Stimulated activated CD8-positive, alpha-beta memory T cell treated with anti-CD3 and anti-CD28 coated beads, Interleukin-4, amount 100 ng/mL, for 48 hours (primary cell): ENCODE measurements around the gene SIRT7.

Experiments
- DNase-seq: peaks from one replicate; pipeline ENCODE4 v3.0.0-alpha.2; 2020

Gene SIRT7

GRCh38 chr17:81904600-81905423, 13.2 kb downstream of the SIRT7 start:
- DNase-seq = no peak

GRCh38 chr17:81903896-81904599, 13.9 kb downstream of the SIRT7 start:
- no peak for DNase-seq

GRCh38 chr17:81903415-81903831, 14.6 kb downstream of the SIRT7 start:
- no peak for DNase-seq

- DNase-seq = no peak
These were observed 15.1 kb downstream of the SIRT7 start for GRCh38 chr17:81902653-81903414.

GRCh38 chr17:81902023-81902652, 15.8 kb downstream of the SIRT7 start, which contains the start of gene NPB:
NPB (plus strand) TSS chr17:81902238; CDS start chr17:81902278, 40 bp downstream.
- DNase-seq = no peak

- DNase-seq = no peak
These were observed 16.6 kb downstream of the SIRT7 start for GRCh38 chr17:81901167-81902022.

GRCh38 chr17:81900181-81900820, 17.7 kb downstream of the SIRT7 start:
- no peak for DNase-seq

- DNase-seq = no peak
These were observed 18.3 kb downstream of the SIRT7 start for GRCh38 chr17:81899514-81900166.

GRCh38 chr17:81898885-81899284, 19.1 kb downstream of the SIRT7 start:
- DNase-seq = no peak

GRCh38 chr17:81898029-81898866, 19.7 kb downstream of the SIRT7 start:
- DNase-seq = no peak

GRCh38 chr17:81895400-81895799, 22.6 kb downstream of the SIRT7 start:
- DNase-seq = no peak

GRCh38 chr17:81891303-81891552, 26.7 kb downstream of the SIRT7 start:
- DNase-seq = no peak

GRCh38 chr17:81890447-81891302, 27.3 kb downstream of the SIRT7 start:
- peak; percentile 48 for DNase-seq

GRCh38 chr17:81889602-81890001, 28.4 kb downstream of the SIRT7 start:
- DNase-seq = no peak

- DNase-seq = no peak
These were observed 28.9 kb downstream of the SIRT7 start for GRCh38 chr17:81888988-81889595.

GRCh38 chr17:81888105-81888987, 29.6 kb downstream of the SIRT7 start:
- DNase-seq = no peak

GRCh38 chr17:81885869-81886548, 32.0 kb downstream of the SIRT7 start:
- DNase-seq = no peak
